ENCODE results near the gene SH3RF3.
A peak's percentile ranks its signal among the peaks of the same experiment; 100 is the strongest.

SH3RF3 gene

GRCh38 chr2:109351164-109351756 lies 222.3 kb downstream of the SH3RF3 start:
- 55% methylated on average over 9 of the region's 9 CpGs for WGBS
- H3K4me2 ChIP-seq (ENCODE audit: low read length, poor library complexity, severe bottlenecking): peak overlapping the region; percentile 2
- H3K27me3 ChIP-seq (ENCODE audit: control insufficient read depth in 1 of 2, insufficient read depth in 1 of 2, low read length in 2 of 2): no peaks in the 10 kb centered on the region
- H3K18ac ChIP-seq (ENCODE audit: low read depth in 1 of 2, low read length in 2 of 2): peak overlapping the region; percentile 66 to 68
- H2BK5ac ChIP-seq (ENCODE audit: low read depth, low read length, poor library complexity, severe bottlenecking): no peak overlapping the region
- peak overlapping the region in 1 of 2 experiments; percentile 35 for H3K4ac ChIP-seq (ENCODE audit: low read depth in 1 of 2, low read length in 2 of 2)
- peaks cover 19% of the 10 kb centered on the region for H3K79me1 ChIP-seq (replicated peaks; ENCODE audit: low read length, poor library complexity, severe bottlenecking)
- peaks cover 7% of the 10 kb centered on the region for H3K9me3 ChIP-seq (ENCODE audit: control insufficient read depth, low read length)
- no peak overlapping the region for H2BK15ac ChIP-seq (ENCODE audit: low read depth, poor library complexity, severe bottlenecking)
- no peak overlapping the region for H3K4me3 ChIP-seq (ENCODE audit: insufficient read depth in 1 of 2, low read depth in 1 of 2, low read length in 2 of 2)
- peaks cover 0 to 29% of the 10 kb centered on the region in 2 experiments for H3K36me3 ChIP-seq (ENCODE audit: control insufficient read depth in 1 of 2, insufficient read depth in 2 of 2, low read depth in 1 of 2, low read length in 2 of 2)
- peak overlapping the region; percentile 43 for H2BK120ac ChIP-seq (ENCODE audit: low read depth, low read length)
- peak overlapping the region; percentile 49 to 71 for H2BK12ac ChIP-seq (ENCODE audit: low read length in 2 of 2)
- H2AK5ac ChIP-seq (ENCODE audit: low read length, severe bottlenecking): no peak overlapping the region
- no peak overlapping the region for H4K91ac ChIP-seq (ENCODE audit: low read length)
- DNase-seq: peak; percentile 67
- peak overlapping the region; percentile 36 for H3K9ac ChIP-seq (ENCODE audit: low read length)
- H3K14ac ChIP-seq (ENCODE audit: low read length in 2 of 2): no peak overlapping the region
- peaks cover 33% of the 10 kb centered on the region for H3K4me1 ChIP-seq (ENCODE audit: control insufficient read depth, insufficient read depth, low read depth, low read length)
- H3K23ac ChIP-seq (ENCODE audit: low read length in 2 of 2): no peak overlapping the region
- H2AFZ ChIP-seq (ENCODE audit: low read depth, low read length): no peak overlapping the region
- peak overlapping the region; percentile 69 for H3K27ac ChIP-seq (ENCODE audit: low read length, poor library complexity, severe bottlenecking)
- H4K8ac ChIP-seq (ENCODE audit: low read length): no peak overlapping the region

- Histone ChIP-seq H3K27ac (ENCODE audit: low read length, poor library complexity, severe bottlenecking) (peak overlapping the region; percentile 69), H3K14ac (ENCODE audit: low read length in 2 of 2) (no peak overlapping the region), H4K8ac (ENCODE audit: low read length) (no peak overlapping the region), H3K79me1 (replicated peaks; ENCODE audit: low read length, poor library complexity, severe bottlenecking) (peaks cover 15% of the 10 kb centered on the region), H3K9me3 (ENCODE audit: control insufficient read depth, low read length) (peaks cover 7% of the 10 kb centered on the region), H3K4me2 (ENCODE audit: low read length, poor library complexity, severe bottlenecking) (no peak overlapping the region), H2AK5ac (ENCODE audit: low read length, severe bottlenecking) (peak overlapping the region; percentile 36), H3K4ac (ENCODE audit: low read depth in 1 of 2, low read length in 2 of 2) (peak overlapping the region in 1 of 2 experiments; percentile 48), H2BK15ac (ENCODE audit: low read depth, poor library complexity, severe bottlenecking) (no peak overlapping the region), H3K23ac (ENCODE audit: low read length in 2 of 2) (no peak overlapping the region), H2BK12ac (ENCODE audit: low read length in 2 of 2) (no peak overlapping the region), H3K4me3 (ENCODE audit: insufficient read depth in 1 of 2, low read depth in 1 of 2, low read length in 2 of 2) (no peak overlapping the region), H3K18ac (ENCODE audit: low read depth in 1 of 2, low read length in 2 of 2) (peak overlapping the region in 1 of 2 experiments; percentile 25), H4K91ac (ENCODE audit: low read length) (no peak overlapping the region), H2AFZ (ENCODE audit: low read depth, low read length) (no peak overlapping the region), H2BK5ac (ENCODE audit: low read depth, low read length, poor library complexity, severe bottlenecking) (no peak overlapping the region), H3K9ac (ENCODE audit: low read length) (no peak overlapping the region), H3K36me3 (ENCODE audit: control insufficient read depth in 1 of 2, insufficient read depth in 2 of 2, low read depth in 1 of 2, low read length in 2 of 2) (peaks cover 0 to 29% of the 10 kb centered on the region in 2 experiments), H2BK120ac (ENCODE audit: low read depth, low read length) (no peak overlapping the region), H3K4me1 (ENCODE audit: control insufficient read depth, insufficient read depth, low read depth, low read length) (peaks cover 31% of the 10 kb centered on the region), H3K27me3 (ENCODE audit: control insufficient read depth in 1 of 2, insufficient read depth in 1 of 2, low read length in 2 of 2) (no peaks in the 10 kb centered on the region)
- no peak for DNase-seq
- 88% methylated on average over 20 of the region's 20 CpGs for WGBS
Measured at GRCh38 chr2:109352056-109352897, 223.3 kb downstream of the SH3RF3 start.

DNA sequence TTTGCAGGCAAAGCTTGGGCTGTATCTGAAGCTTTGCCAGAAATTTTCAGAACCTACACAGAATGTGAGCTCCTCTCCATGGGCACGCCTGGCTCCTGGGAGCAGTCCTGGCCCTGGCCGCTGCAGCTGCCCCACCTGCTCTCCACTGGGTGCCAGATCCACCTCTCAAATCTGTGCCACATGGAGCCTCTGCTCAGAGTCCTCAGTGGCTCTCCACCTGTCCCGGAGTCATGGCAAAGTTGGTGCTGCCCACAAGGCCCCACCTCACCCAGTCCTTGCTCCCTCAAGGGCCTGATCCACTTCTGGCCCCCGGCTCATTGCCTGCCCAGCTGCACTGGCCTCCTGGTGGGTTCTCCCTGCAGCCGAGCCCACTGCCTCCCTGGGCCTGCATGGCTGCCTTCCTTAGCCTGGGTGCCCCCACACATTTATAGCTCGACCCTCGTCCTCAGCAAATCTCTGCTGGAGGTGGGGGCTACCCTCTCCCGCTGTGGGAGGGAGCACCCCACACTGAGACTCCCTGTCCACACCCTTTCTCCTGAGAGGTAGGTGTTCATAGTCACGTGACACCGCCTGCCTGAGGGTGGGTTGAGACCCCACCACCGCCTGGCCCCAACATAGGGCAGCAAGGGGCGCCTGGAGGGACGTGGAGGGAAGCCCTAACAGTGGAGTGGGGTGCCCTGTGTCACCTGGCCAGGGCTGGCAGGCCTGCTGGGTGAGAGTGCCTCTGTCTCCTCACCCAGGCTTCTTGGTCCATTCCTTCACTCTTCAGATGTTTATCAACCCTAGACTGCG lies 224.1 kb downstream of the SH3RF3 start:
- Histone ChIP-seq H4K91ac (ENCODE audit: low read length) (peak overlapping the region; percentile 52), H2BK5ac (ENCODE audit: low read depth, low read length, poor library complexity, severe bottlenecking) (no peak overlapping the region), H3K4me2 (ENCODE audit: low read length, poor library complexity, severe bottlenecking) (no peak overlapping the region), H4K8ac (ENCODE audit: low read length) (peak overlapping the region; percentile 8), H3K27me3 (ENCODE audit: control insufficient read depth in 1 of 2, insufficient read depth in 1 of 2, low read length in 2 of 2) (no peaks in the 10 kb centered on the region), H3K79me1 (replicated peaks; ENCODE audit: low read length, poor library complexity, severe bottlenecking) (peaks cover 9% of the 10 kb centered on the region), H2BK15ac (ENCODE audit: low read depth, poor library complexity, severe bottlenecking) (no peak overlapping the region), H3K4ac (ENCODE audit: low read depth in 1 of 2, low read length in 2 of 2) (peak overlapping the region in 1 of 2 experiments; percentile 46), H3K36me3 (ENCODE audit: control insufficient read depth in 1 of 2, insufficient read depth in 2 of 2, low read depth in 1 of 2, low read length in 2 of 2) (peaks cover 0 to 22% of the 10 kb centered on the region in 2 experiments), H2BK120ac (ENCODE audit: low read depth, low read length) (no peak overlapping the region), H3K14ac (ENCODE audit: low read length in 2 of 2) (no peak overlapping the region), H3K9ac (ENCODE audit: low read length) (no peak overlapping the region), H3K27ac (ENCODE audit: low read length, poor library complexity, severe bottlenecking) (no peak overlapping the region), H3K4me1 (ENCODE audit: control insufficient read depth, insufficient read depth, low read depth, low read length) (peaks cover 27% of the 10 kb centered on the region), H3K18ac (ENCODE audit: low read depth in 1 of 2, low read length in 2 of 2) (peak overlapping the region in 1 of 2 experiments; percentile 25), H3K9me3 (ENCODE audit: control insufficient read depth, low read length) (peaks cover 10% of the 10 kb centered on the region), H3K4me3 (ENCODE audit: insufficient read depth in 1 of 2, low read depth in 1 of 2, low read length in 2 of 2) (no peak overlapping the region), H3K23ac (ENCODE audit: low read length in 2 of 2) (no peak overlapping the region), H2AFZ (ENCODE audit: low read depth, low read length) (no peak overlapping the region), H2BK12ac (ENCODE audit: low read length in 2 of 2) (peak overlapping the region in 1 of 2 experiments; percentile 21), H2AK5ac (ENCODE audit: low read length, severe bottlenecking) (peak overlapping the region; percentile 42)
- 97% methylated on average over 14 of the region's 14 CpGs for WGBS
- DNase-seq: no peak

Measured in mesenchymal stem cell (in vitro differentiated cells and primary cell).